Hematopoietic multipotent progenitor cell (in vitro differentiated cells): ENCODE measurements around the gene CLMP. TPM values are rescaled to one million over a fixed set of nuclear protein-coding genes. Genes with fewer than 3 reads are reported as not detected.
"Not testable (repeated sequence)": the region's sequence is repeated elsewhere in the genome, so short reads cannot be mapped to it uniquely, and the experiment has no call there.

ENCODE experiments used
- DNase-seq, 3 donors: peaks; one replicate each; pipeline ENCODE4 v3.0.0-alpha.2; 2011 to 2015; ENCODE audit warnings: low read depth in 2 of 3, low spot score in 2 of 3
- total RNA-seq: library from RNA; depleted of rRNA; stranded (reverse); fragments of >200 nt; gene quantifications from one replicate; pipeline ENCODE4 v1.2.3, GENCODE V29; 2012

Gene CLMP
- total RNA-seq, 1 donor = under 0.01 TPM

- DNase-seq = no peak
Measured at GRCh38 chr11:123093739-123094138, 101.3 kb downstream of the CLMP start.

GRCh38 chr11:123091506-123091905 is 103.5 kb downstream of the CLMP start:
- no peak for DNase-seq

- not testable (repeated sequence) for DNase-seq
Measured at GRCh38 chr11:123090168-123090567, 104.9 kb downstream of the CLMP start.

GRCh38 chr11:123088896-123089295 is 106.2 kb downstream of the CLMP start:
- DNase-seq = not testable (repeated sequence)

GRCh38 chr11:123087657-123088056 is 107.4 kb downstream of the CLMP start:
- not testable (repeated sequence) for DNase-seq

GRCh38 chr11:123086305-123086704 is 108.7 kb downstream of the CLMP start:
- DNase-seq = no peak

GRCh38 chr11:123085497-123085896 is 109.6 kb downstream of the CLMP start:
- no peak for DNase-seq

- DNase-seq = no peak
Measured at GRCh38 chr11:123084454-123084853, 110.6 kb downstream of the CLMP start.

GRCh38 chr11:123083623-123084029 is 111.4 kb downstream of the CLMP start:
- DNase-seq = peak in 2 of 3 donors; percentile 50 to 65

GRCh38 chr11:123082977-123083376 is 112.1 kb downstream of the CLMP start:
- DNase-seq = no peak

- DNase-seq = no peak
Measured at GRCh38 chr11:123080015-123080414, 115.0 kb downstream of the CLMP start.

GRCh38 chr11:123076484-123076883 is 118.6 kb downstream of the CLMP start:
- no peak for DNase-seq

GRCh38 chr11:123073343-123074057 is 121.5 kb downstream of the CLMP start:
- DNase-seq = no peak

GRCh38 chr11:123072762-123073161 is 122.3 kb downstream of the CLMP start:
- DNase-seq = no peak

GRCh38 chr11:123072332-123072761 is 122.7 kb downstream of the CLMP start:
- DNase-seq = no peak

GRCh38 chr11:123069908-123070821 is 124.9 kb downstream of the CLMP start:
- peak in 2 of 3 donors; percentile 24 to 54 for DNase-seq

GRCh38 chr11:123065621-123066020 is 129.4 kb downstream of the CLMP start:
- DNase-seq = no peak

- peak in 1 of 3 donors; percentile 20 for DNase-seq
Measured at GRCh38 chr11:123063826-123064657, 131.0 kb downstream of the CLMP start.

GRCh38 chr11:123062892-123063825 is 131.9 kb downstream of the CLMP start:
- DNase-seq = peak in 2 of 3 donors; percentile 51 to 67
